Esophagus squamous epithelium (tissue), 4 donors: Measurements from ENCODE around the gene PHF3.

ENCODE experiments used
- POLR2A ChIP-seq, 4 donors: fragments of 450-650 bp; IDR thresholded peaks; one replicate each; pipeline ENCODE4 v1.6.1; 2017; ENCODE audit warnings: antibody characterized with exemption in 4 of 4, mild to moderate bottlenecking in 4 of 4, moderate library complexity in 3 of 4
- TF ChIP-seq, protein P1 (sequence below), 6 experiments: fragments of 450-650 bp in 4 of 6; fragments of 200-600 bp in 2 of 6; sonication (generic) in 2 of 6; IDR thresholded peaks; one replicate each; pipeline ENCODE4 v1.5.1; 2016 to 2019; ENCODE audit warnings: antibody characterized with exemption in 6 of 6, mild to moderate bottlenecking in 4 of 6, moderate library complexity in 4 of 6

DNA sequence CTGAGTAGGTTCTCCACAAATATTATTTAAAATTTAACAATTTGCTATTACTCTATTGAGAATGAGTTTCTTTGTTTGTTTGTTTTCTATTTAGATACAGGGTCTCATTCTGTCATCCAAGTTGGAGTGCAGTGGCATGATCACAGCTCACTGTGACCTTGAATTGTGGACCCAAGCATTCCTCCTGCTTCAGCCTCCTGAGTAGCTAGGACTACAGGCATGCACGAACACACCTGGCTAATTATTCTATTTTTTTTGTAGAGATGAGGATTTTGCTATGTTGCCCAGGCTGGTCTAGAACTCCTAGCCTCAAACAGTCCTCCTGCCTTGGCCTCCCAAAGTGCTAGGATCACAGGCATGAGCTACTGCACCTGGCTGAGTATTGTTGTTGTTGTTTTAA, 122.2 kb downstream of the PHF3 start:
- TF ChIP-seq POLR2A (IDR thresholded peaks at IDR 0.05), result no peak
- TF ChIP-seq, protein P1, sequence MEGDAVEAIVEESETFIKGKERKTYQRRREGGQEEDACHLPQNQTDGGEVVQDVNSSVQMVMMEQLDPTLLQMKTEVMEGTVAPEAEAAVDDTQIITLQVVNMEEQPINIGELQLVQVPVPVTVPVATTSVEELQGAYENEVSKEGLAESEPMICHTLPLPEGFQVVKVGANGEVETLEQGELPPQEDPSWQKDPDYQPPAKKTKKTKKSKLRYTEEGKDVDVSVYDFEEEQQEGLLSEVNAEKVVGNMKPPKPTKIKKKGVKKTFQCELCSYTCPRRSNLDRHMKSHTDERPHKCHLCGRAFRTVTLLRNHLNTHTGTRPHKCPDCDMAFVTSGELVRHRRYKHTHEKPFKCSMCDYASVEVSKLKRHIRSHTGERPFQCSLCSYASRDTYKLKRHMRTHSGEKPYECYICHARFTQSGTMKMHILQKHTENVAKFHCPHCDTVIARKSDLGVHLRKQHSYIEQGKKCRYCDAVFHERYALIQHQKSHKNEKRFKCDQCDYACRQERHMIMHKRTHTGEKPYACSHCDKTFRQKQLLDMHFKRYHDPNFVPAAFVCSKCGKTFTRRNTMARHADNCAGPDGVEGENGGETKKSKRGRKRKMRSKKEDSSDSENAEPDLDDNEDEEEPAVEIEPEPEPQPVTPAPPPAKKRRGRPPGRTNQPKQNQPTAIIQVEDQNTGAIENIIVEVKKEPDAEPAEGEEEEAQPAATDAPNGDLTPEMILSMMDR (IDR thresholded peaks at IDR 0.05), result no peak
